GM21529 (cell line): ENCODE data around the gene ANKRD42.

ENCODE experiments used
- ATAC-seq: cut with Tn5 transposase; IDR thresholded peaks from one replicate; pipeline ENCODE4 v1.9.1; 2021; ENCODE audit not compliant: unreplicated experiment

Gene ANKRD42

DNA sequence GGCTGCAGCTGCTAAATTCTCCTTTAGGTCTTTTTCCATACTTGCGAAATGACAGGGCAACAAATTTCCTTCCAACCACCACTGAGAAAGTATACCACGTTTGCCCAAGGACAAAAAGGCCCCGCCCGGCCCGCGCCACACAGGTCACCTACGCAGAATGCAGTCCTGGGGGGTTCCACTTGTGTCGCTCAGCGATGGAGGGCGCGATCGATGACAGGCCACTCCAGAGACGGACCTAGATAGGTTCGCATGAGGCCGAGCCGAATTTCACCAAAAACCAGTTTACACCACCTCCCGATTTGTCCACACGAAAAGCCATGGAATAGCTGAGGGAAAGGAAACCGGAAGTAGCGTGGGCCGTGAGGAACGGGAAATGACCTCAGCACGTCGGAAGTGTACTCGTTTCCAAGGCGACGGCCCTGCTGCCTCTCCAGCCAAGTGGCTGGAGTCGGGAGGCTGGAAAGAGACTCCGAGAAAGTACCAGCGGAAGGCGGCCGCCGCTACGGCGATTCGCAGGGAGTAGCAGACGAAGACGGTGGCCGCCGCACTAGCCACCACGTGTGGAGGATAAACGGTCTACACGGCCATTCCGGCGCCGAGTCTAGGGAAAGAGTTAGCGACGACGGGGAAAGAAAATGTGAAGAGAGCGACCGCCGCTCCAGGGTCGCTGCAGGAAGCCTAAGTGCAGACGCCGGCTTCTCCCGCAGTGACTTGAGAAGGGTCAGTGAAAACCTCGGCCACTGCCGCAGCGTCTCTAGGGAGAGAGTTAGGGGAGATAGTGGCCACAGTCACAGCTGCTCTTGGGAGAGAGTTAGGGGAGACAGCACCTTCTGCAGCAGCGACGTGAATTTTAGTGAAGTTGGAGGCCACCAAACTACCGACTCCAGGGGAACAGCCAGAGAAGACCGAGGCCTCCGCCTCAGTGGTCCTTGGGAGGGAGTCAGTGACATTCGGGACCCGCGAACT, at the start of gene ANKRD42:
TSS of gene ANKRD42 (plus strand) at position 398 of the 966 bp plus-strand sequence. CDS start 959 bp downstream, outside the sequence.
- peak; percentile 91 for ATAC-seq

DNA sequence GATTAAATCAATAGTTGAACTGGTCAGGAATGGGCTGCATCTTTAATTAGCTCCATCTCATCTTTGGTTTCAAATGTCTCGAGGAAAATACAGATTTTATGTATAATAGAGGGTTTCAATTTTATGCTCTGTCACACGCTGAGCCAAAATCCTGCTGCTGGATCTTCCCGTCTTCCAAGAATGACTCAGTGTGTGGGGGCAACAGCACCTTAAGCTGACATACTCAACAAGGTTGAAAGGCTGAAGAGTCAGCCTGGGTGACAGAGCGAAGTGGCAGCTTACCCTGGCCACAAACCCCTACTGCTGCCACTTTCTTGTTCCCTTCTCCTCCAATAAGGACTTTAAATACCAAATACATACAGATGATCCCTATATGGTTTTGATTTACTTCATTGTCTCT, 45.6 kb upstream of the ANKRD42 start:
- ATAC-seq: no peak

DNA sequence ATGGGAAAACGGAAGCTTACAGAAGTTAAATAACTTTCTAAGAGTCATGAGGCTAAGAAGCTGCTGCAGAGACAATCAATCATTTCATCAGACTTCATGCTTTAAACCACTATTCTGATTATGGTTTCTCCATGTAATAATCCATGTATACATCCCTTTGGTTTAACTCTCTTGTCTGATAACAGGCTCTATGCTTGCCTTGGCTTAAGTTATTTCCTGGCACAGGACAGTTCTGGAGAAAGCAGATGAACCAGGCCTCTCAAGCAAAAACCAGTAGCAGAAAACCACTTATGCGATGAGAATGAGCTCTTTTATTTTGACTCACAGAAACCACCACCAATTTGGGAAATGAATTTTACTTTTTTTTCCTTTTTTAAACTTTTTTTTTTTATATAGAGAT, 43.1 kb upstream of the ANKRD42 start:
- ATAC-seq: no peak

DNA sequence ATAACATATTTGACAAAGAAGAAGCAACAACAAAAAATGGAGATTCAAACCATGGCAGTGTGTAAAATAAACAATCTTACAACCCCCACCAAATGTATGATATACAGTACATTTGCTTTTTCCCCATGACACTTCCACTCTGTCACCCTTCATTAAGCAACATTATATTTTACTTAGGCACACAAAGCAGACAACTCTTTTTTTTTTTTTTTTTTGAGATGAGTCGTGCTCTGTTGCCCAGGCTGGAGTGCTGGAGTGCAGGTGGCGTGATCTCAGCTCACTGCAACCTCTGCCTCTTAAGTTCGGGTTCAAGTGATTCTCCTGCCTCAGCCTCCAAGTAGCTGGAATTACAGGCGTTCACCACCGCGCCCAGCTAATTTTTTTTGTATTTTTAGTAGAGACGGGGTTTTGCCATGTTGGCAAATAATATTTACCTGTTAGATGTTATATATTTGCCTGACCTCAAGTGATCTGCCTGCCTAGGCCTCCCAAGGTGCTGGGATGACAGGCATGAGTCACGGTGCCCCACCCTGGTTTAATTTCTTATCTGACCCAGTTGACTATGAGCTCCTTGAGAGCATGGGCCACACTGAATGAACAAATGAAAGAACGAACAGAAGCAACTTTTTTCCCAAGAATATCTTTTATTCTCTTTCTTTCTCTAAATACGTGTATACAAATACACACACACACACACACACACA, 42.1 kb upstream of the ANKRD42 start:
- no peak for ATAC-seq

DNA sequence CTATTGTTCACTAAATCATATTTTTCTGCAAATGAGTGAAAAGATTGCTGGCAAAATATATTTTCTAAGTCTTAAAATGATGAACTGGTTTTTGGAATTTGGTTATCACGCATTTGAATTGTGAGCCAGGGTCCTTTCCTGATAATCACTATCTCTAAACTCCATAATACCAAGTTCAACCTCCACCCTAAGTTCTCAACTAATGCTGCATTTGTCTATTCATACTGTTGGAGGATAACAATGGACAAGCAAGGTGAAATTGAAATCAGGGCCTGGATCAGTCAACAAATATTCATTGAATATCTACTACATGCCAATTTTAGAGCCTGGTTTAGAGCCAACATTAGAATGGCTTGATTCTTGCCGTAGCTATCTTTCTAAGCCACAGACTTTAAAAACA, 41.2 kb upstream of the ANKRD42 start:
- no peak for ATAC-seq

DNA sequence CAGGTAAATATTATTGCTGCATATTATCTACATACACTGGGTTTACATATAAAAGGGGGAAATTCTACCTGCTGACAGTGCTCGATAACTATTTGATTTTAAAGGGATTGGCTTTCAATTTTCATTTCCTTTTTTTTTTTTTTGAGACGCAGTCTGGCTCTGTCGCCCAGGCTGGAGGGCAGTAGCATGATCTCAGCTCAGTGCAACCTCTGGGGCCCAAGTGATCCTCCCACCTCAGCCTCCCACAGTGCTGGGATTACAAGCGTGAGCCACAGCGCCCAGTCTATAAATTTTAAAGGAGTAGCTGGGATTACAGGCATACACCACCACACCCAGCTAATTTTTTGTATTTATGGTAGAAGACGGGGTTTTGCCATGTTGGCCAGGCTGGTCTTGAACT, 39.7 kb upstream of the ANKRD42 start:
- ATAC-seq: no peak

DNA sequence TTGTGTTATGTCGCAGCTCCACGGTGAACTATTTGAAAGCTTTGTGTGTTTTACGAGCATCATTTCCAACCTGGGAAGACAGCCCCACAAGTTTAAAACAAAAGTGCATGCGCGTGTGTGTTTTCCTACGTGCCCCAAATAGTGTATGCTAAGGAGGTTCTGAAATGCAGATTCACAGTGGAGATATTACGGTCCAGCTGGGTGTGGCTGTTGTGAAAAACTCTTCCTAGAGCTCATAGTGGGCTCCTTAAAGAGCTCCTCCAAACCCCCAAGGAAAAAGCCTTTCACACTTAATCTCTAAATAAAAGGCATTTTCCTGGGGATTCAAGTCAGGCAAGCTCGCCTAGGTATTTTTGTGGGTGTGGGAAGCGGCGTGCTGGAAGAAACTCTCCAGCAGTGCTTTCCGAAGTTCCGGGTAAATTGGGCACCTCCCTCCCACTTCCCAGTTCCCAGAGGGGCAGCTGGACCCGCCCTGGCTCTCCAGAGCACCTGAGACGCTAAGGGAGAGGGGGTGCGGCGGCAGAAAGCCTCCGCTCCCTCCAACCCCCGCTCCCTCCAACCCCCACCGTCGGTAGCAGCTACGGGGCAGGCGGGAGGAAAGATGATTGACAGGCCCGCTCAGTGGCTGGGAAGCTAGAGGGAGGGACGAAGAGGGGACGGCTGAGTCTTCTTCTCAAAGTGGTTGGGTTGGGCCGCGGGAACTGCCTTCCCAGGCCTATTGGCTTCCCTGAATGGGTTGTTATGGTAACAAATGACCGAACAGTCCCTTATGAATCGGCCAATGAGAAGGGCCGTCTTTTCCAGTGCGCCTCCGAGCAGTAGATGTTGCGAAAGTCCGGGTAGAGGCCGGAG, 37.1 kb upstream of the ANKRD42 start:
- peak; percentile 92 for ATAC-seq

DNA sequence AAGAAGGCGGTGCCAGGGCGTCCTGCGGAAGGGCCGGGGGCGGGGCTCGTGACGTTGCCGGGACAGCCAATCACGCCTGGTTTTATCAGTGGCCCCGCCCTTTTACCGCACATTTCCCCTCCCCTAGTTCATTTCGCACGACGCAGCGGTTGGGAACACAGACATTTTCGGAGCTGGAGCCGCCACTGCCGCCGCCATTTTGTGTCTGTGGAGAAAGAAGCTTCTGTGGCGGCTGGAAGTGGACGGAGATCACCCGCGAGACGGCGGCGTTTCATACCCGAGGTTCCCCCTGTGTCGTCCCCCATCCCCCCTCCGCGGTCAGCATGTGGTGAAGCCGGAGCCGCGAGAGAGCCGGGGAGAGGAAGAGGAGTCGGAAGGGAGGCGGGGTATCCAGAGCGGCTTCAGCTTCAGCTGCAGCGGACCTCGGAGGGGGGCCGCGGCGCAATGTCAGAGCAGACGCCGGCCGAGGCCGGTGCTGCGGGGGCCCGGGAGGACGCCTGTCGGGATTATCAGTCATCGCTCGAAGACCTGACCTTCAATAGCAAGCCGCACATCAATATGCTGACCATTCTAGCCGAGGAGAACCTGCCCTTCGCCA, 36.4 kb upstream of the ANKRD42 start, which contains the start of gene PCF11:
TSS of gene PCF11 (plus strand) at position 136 of the 598 bp plus-strand sequence. CDS start at position 445, 309 bp downstream.
- peak; percentile 3 for ATAC-seq

DNA sequence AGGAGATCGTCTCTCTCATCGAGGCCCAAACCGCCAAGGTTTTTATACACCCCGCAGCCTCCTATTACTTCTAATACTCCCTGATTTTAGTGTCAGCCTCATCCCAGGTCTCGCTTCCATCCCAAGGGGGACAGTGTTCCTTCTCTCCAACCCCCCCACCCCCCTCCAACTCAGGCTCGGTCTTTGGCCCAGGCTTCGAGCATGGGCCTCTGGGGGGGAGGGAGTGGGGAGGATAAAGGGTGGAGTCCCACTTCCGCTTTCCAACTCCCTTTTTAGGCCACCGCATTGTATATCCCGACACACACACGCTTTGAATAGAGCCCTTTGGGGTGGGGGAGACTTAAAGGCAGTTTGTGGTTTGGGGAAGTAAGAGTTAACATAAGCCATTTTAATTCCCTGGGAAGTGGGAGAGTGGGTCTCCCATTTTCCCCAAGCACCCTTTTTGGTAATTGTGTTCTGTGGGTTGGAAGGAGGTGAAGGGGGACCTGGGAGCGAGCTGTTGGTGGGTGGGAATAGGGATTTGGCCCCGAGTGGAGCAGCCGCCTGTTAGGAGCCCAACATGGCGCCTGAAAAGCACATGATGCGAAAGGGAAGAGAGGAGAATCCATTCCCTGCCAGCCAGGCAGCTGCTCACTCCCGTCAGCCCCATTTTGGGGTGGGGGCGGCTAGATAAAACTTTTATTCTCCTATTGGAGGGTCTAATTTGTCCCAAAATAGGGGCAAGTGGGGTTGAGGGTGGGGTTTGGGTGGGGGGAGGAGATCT, 35.7 kb upstream of the ANKRD42 start:
- no peak for ATAC-seq

DNA sequence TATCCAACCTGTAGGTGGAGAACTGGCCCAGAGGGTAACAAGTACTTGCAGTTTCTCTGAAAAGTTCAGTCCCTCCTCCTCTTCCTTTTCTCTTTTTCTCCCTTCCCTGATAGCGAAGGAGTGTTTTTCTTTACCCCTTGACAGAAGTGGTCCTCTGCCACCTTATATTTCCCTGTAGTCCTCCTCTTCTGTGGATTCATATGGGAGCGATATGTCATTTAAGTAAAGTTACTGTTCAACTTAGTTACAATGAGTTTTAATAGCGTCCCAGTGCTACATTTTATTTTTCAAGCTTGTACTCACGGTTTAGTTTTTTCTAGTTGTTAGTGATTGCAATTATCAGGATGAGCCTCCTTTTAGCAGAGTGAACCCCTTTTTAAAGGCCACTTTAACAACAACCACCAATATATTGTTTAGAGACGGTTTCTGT, 35.1 kb upstream of the ANKRD42 start:
- ATAC-seq: no peak

DNA sequence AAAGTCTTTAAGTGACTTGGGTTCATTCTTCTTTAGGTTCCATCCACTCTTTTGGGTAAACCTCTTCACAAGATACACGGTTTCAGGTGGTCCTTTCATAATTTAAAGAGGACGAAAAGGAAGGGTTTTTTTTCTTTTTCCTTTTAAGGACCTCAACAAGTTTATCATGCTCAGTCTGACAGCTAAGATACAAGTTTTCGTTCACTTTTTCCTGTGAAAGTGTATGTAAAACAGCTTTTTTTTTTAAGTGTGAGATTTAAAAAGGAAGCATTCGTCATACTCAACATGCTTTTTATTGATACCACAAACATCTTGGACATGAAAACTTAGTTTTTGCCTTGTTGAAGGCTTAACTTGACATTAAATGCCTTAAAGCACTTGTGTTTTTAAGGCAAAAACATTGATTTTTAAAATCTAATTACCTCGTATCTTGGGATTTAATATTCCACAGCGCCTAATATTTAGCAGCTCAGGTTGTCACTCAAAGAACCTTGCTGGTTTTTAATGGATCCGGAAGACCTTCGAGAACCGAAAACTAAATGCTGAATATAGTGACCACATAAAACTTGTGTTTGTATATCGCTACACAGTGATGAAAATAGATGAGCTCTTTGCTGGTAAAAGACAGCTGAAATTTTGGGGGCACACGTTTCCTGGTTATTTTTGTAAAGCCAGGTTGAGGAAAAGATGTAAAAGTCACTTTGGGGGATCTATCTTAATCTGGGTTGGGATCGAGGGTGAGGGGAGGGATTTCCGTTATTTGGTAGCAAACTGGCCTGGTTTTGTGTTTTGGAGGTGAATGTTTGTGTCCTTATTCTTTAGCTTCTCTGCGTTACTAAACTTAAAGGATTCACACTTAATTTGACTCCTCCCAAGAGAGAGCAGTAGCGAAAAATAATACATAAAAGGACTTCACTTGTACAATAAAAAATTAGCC, 34.3 kb upstream of the ANKRD42 start:
- ATAC-seq: no peak

DNA sequence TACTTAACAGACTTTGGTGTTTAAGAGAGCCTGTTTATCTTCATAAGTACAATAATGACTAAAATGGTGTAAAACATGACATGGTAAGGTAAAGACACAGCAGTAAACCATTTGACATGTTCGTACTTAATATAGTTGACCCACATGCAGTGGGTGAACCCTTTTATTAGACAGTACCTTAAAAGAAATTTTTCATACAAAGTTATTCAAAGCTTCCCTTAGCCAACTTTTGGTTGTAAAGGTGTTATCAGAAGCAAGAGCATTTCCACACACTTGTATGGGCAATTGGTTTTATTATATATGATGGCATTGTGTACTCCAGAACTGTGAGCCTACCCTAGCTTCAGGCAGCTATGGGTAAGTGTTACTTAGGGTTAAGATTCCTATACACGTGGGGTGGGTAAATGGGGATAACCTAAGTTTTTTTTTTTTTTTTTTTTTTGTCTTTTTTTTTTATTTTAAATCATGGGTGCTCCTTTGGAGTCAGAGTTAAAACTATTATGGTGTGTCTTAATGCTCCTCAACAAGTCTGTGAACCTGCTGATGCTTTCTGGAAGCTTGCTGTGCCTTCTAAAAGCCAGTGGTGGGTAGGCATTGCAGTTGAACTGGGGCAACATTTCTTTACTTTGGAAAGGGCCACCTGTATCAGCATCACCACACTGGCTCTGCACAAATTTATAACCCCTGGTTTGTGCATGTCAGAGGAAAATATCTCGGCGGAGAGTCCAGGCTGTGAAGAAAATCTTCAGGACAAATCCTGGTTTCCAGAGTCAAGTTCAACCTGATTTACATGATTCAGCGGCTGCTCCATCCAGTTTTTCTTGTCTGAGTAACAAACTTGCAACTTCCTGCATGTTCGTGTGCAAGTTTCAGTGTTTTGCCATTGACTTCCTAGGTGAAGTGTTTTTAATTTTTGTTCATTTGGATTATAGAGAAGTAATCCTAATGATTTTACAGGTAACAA, 33.3 kb upstream of the ANKRD42 start:
- no peak for ATAC-seq

DNA sequence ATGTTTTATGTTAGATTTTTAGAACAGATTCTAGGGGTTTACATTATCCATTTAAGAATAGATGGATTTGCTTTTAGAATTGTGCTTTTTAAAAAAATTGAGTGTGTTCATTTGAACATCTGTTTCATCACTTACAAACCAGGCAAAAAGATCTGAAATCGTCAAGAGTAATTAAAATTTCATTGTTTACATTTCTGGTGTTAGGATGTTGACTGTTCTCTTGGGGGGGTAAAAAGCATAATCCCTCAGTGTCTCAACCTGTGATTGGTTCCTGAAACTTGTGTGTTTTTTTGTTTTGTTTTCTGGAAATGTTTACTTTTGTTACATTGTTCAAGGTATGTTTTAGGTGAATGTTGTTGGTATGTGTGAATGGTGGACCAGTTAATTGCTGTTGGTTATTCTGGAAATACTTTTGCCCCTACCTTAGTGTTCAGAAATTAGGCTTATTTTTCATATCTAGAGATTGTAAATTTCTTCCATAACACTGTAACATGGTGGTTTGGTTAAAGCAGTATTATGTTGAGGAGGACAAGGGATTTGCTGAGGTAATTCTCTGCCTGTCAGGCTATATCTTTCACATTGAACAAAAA, 31.8 kb upstream of the ANKRD42 start:
- no peak for ATAC-seq

DNA sequence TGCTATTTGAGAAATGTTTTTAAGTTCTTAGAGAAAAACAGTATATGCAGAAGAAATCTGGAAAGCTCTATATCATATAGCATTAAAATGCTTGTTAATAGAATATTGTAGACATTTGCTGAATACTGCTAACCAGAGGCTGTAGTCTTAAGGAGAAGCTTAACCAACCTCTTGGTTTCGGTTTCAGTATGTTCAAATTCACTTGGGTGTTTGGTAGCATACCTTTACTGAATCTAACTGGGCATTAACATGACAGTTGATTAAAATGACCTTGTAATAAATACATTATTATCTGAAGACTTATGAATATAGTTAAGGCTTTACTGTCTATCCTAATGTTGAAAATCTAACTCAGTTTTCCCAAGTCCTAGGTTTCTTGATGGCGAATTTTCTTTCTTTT, 31.1 kb upstream of the ANKRD42 start:
- peak; percentile 52 for ATAC-seq

DNA sequence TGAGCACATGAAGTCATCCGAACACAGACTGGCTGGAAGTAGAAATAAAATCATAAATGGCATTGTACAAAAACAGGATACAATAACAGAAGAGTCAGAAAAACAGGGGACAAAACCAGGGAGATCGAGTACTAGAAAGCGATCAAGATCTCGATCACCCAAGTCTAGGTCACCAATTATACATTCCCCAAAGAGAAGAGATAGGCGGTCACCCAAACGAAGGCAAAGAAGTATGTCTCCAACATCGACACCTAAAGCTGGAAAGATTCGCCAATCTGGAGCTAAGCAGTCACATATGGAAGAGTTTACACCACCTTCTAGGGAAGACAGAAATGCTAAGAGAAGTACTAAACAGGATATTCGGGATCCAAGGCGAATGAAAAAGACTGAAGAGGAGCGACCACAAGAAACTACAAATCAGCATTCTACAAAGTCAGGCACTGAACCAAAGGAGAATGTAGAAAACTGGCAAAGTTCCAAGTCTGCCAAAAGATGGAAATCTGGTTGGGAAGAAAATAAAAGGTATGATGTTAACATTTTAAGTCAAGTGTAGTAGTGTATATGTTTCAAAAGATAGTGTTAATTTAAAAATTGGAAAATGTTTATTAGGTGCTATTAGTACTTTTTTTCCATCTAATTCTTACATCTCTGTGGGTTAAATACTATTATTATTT, 27.2 kb upstream of the ANKRD42 start:
- ATAC-seq: no peak

DNA sequence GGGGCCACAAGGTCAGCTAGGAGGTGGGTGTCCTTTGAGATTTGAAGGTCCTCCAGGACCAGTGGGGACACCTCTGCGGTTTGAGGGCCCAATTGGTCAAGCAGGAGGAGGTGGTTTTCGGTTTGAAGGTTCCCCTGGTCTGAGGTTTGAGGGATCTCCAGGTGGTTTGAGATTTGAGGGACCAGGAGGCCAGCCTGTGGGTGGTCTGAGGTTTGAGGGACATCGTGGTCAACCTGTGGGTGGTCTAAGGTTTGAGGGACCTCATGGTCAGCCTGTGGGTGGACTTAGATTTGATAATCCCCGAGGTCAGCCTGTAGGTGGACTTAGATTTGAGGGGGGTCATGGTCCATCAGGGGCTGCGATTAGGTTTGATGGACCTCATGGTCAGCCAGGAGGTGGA, 24.8 kb upstream of the ANKRD42 start:
- no peak for ATAC-seq

DNA sequence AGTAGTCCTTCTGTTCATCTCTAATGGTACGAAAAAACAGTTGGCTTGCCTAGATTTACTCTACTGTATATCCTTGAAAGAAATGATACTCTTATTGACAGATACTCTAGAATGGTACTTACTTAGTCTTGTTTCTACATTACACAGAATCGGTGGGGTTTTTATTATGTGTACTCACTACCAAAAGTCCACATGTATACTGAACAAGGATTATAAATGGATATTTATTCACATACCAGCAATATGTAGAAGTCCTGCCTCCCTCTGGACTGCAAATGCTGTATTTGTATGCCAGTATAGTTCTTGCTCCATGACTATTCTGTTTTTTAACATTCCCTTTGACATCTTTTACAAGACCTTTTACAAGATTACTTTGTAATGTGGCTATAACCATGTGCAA, 22.6 kb upstream of the ANKRD42 start:
- no peak for ATAC-seq
